Stomach smooth muscle (tissue), 2 donors: ENCODE measurements around the gene DHX57.

Source experiments
- H3K27ac ChIP-seq: one replicate; pipeline ENCODE4 v1.7.0; 2013; ENCODE audit warnings: mild to moderate bottlenecking, low read length, inconsistent platforms
- H3K27me3 ChIP-seq, 2 donors: one replicate each; pipeline ENCODE4 v1.7.0; 2013; ENCODE audit warnings: low read length in 2 of 2; ENCODE audit not compliant: insufficient read depth in 2 of 2, control insufficient read depth in 1 of 2
- H3K36me3 ChIP-seq, 2 donors: one replicate each; pipeline ENCODE4 v1.7.0; 2013; ENCODE audit warnings: low read length in 2 of 2; ENCODE audit not compliant: control insufficient read depth in 2 of 2, insufficient read depth in 2 of 2
- H3K4me1 ChIP-seq: one replicate; pipeline ENCODE4 v1.7.0; 2013; ENCODE audit warnings: low read length; ENCODE audit not compliant: control insufficient read depth, insufficient read depth
- H3K4me3 ChIP-seq, 2 donors: one replicate each; pipeline ENCODE4 v1.7.0; 2013; ENCODE audit warnings: low read length in 2 of 2
- H3K9ac ChIP-seq, 2 donors: one replicate each; pipeline ENCODE4 v1.7.0; 2013; ENCODE audit warnings: low read length in 2 of 2, mild to moderate bottlenecking in 1 of 2
- H3K9me3 ChIP-seq, 2 donors: one replicate each; pipeline ENCODE4 v1.7.0; 2013; ENCODE audit warnings: low read length in 2 of 2; ENCODE audit not compliant: control insufficient read depth in 2 of 2
- donor health status: healthy.
- donor health status: Pancreatic carcinoma.

DHX57 gene

GRCh38 chr2:38900726-38901125, 25.0 kb upstream of the DHX57 start:
- H3K4me1 ChIP-seq = no peaks in the 10 kb centered on the region
- no peak overlapping the region for H3K27ac ChIP-seq
- peaks cover 0 to 3% of the 10 kb centered on the region in 2 donors for H3K36me3 ChIP-seq
- no peaks in the 10 kb centered on the region for H3K27me3 ChIP-seq
- H3K9me3 ChIP-seq = no peaks in the 10 kb centered on the region
- no peak overlapping the region for H3K9ac ChIP-seq
- H3K4me3 ChIP-seq = no peak overlapping the region

DNA sequence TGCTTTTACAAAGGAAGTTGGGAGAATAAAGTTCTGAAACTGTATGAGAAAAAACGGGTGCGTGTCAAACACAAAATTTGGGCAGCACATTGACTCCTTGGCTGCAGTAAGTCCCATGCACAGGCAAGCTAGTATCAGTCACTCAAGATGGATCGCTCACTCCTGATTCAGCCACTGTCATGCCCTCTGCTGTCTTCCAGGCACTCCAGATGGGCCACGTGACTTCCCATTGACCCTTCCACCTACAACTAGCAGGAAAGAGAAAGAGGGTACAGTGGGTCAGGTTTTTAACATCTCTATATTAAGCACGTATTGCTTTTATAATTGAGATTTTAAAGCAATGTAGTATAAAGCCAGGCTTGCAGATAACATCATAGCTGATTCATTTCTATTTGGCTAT, 22.5 kb upstream of the DHX57 start:
- peaks cover 0 to 3% of the 10 kb centered on the region in 2 donors for H3K36me3 ChIP-seq
- no peak overlapping the region for H3K9ac ChIP-seq
- no peaks in the 10 kb centered on the region for H3K9me3 ChIP-seq
- no peaks in the 10 kb centered on the region for H3K4me1 ChIP-seq
- H3K27me3 ChIP-seq = no peaks in the 10 kb centered on the region
- H3K4me3 ChIP-seq = no peak overlapping the region
- no peak overlapping the region for H3K27ac ChIP-seq

DNA sequence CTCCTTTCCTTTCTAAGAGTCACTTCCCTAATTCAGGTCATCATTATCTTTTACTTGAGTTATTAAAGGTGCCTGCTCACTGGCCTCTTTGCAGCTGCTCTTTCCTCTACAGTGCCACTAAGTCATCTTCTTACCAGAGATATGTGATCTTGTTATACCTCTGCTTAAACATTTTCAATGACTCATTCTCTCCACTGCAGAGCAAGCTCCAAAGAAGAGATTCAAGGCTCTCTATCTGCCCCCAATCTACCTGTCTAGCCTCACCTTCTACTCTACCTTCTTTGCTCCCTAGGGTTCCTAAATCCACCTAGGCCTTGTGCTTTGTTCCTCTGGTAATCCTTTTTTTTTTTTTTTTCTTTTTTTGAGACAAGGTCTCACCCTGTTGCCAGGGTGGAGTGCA, 17.1 kb upstream of the DHX57 start:
- H3K27ac ChIP-seq = no peak overlapping the region
- no peak overlapping the region for H3K4me3 ChIP-seq
- H3K9ac ChIP-seq = no peak overlapping the region
- no peaks in the 10 kb centered on the region for H3K9me3 ChIP-seq
- no peaks in the 10 kb centered on the region for H3K27me3 ChIP-seq
- peaks cover 0 to 3% of the 10 kb centered on the region in 2 donors for H3K36me3 ChIP-seq
- H3K4me1 ChIP-seq = no peaks in the 10 kb centered on the region

DNA sequence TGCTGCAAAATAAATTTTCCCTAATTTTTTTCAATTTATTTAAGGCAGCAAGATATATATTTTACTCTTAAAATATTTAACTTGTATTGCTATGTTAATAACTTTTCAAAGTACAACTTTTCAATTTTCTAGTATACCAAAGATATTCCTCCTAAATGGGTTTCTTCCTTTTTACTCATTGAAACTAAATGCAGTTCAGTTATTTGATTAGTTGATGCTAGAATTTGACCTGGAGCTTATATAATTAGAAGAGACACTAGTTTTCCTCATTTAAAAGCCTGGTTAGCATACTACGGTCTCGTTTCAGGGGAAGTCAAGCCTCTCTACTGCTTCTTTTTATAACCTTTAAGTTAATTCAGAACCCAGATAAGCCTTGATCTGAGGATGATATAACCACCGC, 13.8 kb upstream of the DHX57 start, which contains the start of gene ARHGEF33:
Gene ARHGEF33 (plus strand): TSS at position 301 of the 400 bp plus-strand sequence. CDS start 29,573 bp downstream, outside the sequence.
- Histone ChIP-seq H3K9me3 (no peaks in the 10 kb centered on the region), H3K27ac (no peak within 1 kb of the TSS), H3K36me3 (no peaks in the 10 kb centered on the region), H3K4me3 (no peak within 1 kb of the TSS), H3K4me1 (no peaks in the 10 kb centered on the region), H3K27me3 (no peaks in the 10 kb centered on the region), H3K9ac (no peak within 1 kb of the TSS)

DNA sequence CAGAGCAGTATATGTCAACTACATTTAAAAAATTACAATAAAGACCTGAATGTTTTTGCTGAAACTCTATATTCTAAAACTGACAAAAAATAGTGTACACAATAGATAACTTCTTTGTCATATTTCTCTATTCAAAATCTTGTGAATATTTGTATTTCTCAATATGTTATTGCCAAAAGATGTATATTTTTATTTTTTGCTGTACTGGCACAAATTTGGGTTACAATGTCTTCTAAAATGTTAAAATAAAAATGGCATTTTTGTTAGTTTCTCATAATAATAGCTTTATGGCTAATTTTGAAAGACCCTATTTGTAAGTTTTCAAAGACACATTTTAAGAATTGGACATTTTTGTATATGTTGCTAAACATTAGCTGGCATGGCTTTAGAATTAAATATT, 13.3 kb upstream of the DHX57 start:
- Histone ChIP-seq H3K27ac (no peak overlapping the region), H3K4me3 (no peak overlapping the region), H3K9me3 (no peaks in the 10 kb centered on the region), H3K27me3 (no peaks in the 10 kb centered on the region), H3K4me1 (no peaks in the 10 kb centered on the region), H3K36me3 (no peaks in the 10 kb centered on the region), H3K9ac (no peak overlapping the region)

- H3K9ac ChIP-seq = no peak overlapping the region
- no peaks in the 10 kb centered on the region for H3K4me1 ChIP-seq
- H3K27me3 ChIP-seq = no peaks in the 10 kb centered on the region
- no peak overlapping the region for H3K4me3 ChIP-seq
- no peak overlapping the region for H3K27ac ChIP-seq
- no peaks in the 10 kb centered on the region for H3K36me3 ChIP-seq
- no peaks in the 10 kb centered on the region for H3K9me3 ChIP-seq
Observed at GRCh38 chr2:38887902-38888554, 12.3 kb upstream of the DHX57 start.

- Histone ChIP-seq H3K27ac (no peak overlapping the region), H3K27me3 (no peaks in the 10 kb centered on the region), H3K9me3 (no peaks in the 10 kb centered on the region), H3K9ac (no peak overlapping the region), H3K4me3 (no peak overlapping the region), H3K4me1 (no peaks in the 10 kb centered on the region), H3K36me3 (no peaks in the 10 kb centered on the region)
Observed at GRCh38 chr2:38887347-38887746, 11.6 kb upstream of the DHX57 start.

GRCh38 chr2:38886063-38886462, 10.3 kb upstream of the DHX57 start:
- Histone ChIP-seq H3K27me3 (no peaks in the 10 kb centered on the region), H3K4me1 (no peaks in the 10 kb centered on the region), H3K9ac (no peak overlapping the region), H3K36me3 (peaks cover 0 to 3% of the 10 kb centered on the region in 2 donors), H3K4me3 (no peak overlapping the region), H3K27ac (no peak overlapping the region), H3K9me3 (no peaks in the 10 kb centered on the region)

DNA sequence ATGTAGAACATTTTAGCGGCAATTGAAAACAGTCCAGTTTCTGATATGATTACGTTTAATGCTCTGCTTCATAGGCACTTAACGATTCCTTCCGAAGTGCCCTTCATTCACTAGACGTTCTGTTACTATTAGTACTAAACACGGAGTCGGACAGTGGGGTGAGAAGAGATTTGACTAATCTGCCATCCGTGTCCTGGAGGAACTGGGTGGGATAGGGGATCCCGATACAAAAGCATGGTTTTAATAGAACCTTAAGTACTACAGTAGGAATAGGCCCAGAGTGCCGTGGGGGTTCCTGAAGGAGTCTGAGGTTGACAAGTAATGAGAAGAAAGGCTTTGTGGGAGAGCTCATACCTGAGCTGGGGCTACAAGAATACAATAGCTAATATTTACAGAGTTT, 673 bp upstream of the DHX57 start:
- Histone ChIP-seq H3K9me3 (no peaks in the 10 kb centered on the region), H3K27ac (no peak overlapping the region), H3K27me3 (no peaks in the 10 kb centered on the region), H3K9ac (peak overlapping the region; percentile 81 to 89), H3K4me3 (peak overlapping the region; percentile 92 to 100), H3K4me1 (peaks cover 11% of the 10 kb centered on the region), H3K36me3 (peaks cover 0 to 9% of the 10 kb centered on the region in 2 donors)

GRCh38 chr2:38875227-38875575, 533 bp downstream of the DHX57 start:
- Histone ChIP-seq H3K27ac (peak overlapping the region; percentile 59), H3K9ac (peak overlapping the region; percentile 81 to 89), H3K4me1 (peaks cover 11% of the 10 kb centered on the region), H3K27me3 (no peaks in the 10 kb centered on the region), H3K4me3 (peak overlapping the region; percentile 92 to 100), H3K36me3 (peaks cover 0 to under 1% of the 10 kb centered on the region in 2 donors), H3K9me3 (no peaks in the 10 kb centered on the region)

DNA sequence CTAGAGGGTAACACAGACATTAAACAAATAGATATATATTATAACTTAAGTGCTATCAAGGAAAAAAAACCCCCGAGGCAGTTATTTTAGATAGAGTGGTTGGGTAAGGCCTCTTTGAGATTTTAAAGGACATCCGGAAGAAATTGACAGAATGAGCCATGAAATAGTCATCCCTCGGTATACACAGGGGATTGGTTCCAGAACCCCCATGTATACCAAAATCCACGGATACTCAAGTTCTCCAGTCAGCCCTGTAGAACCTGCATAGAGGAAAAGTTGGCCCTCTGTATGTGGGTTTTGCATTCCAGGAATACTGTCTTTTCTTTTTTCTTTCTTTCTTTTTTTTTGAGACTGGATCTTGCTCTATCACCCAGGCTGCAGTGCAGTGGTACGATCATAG, 2.0 kb downstream of the DHX57 start:
- Histone ChIP-seq H3K27me3 (no peaks in the 10 kb centered on the region), H3K36me3 (no peaks in the 10 kb centered on the region), H3K4me3 (no peak overlapping the region), H3K4me1 (peaks cover 11% of the 10 kb centered on the region), H3K9me3 (no peaks in the 10 kb centered on the region), H3K27ac (no peak overlapping the region), H3K9ac (no peak overlapping the region)
